Medulla oblongata (tissue), 1 donor: ENCODE measurements around the gene NEK6.
A peak's percentile ranks its signal among the peaks of the same experiment; 100 is the strongest.

ENCODE experiments used
- DNase-seq: peaks from one replicate; pipeline ENCODE4 v3.0.0-alpha.2; 2015; ENCODE audit errors: extremely low spot score

The NEK6 gene

GRCh38 chr9:124321416-124321815 lies 63.7 kb downstream of the NEK6 start:
- no peak for DNase-seq

- no peak for DNase-seq
Observed at GRCh38 chr9:124321935-124322334, 64.2 kb downstream of the NEK6 start.

DNA sequence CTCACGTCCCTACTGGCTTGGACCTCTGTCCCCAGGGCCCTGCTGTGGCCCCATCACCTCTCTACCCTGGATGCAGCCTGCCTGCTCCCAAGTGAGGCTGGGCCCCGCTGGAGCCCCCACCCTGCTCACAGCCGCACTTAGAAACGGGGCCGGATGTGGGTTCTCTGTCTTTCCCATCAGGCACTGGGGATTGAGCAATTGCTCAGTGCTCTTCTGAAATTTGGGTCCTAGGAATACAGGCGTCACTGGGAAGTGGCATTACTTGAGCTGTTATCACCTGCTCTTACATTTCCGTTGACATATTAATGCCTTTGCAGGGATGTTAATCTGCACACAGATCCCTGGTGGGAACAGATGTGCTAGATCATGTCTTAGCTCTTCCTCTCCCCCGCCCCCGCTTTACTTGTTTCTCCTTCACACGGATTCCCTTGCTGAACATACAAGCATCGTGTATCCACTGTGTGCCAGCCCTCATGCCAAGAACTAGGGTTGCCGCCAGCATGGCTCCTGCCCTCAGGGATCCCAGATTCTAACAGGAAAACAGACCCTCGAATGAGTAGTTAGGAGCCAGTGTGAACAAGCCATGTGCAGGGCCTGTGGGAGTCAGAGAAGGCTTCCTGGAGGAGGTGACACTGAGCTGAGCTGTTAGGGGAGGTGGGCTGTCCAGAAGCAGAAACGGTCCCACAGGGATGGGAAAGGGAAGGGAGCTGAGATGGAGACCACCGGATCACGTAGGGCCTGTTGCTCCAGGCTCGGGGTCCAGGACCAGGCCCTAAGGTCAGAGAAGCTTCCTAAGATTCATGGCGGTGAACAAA lies 65.1 kb downstream of the NEK6 start:
- no peak for DNase-seq

DNA sequence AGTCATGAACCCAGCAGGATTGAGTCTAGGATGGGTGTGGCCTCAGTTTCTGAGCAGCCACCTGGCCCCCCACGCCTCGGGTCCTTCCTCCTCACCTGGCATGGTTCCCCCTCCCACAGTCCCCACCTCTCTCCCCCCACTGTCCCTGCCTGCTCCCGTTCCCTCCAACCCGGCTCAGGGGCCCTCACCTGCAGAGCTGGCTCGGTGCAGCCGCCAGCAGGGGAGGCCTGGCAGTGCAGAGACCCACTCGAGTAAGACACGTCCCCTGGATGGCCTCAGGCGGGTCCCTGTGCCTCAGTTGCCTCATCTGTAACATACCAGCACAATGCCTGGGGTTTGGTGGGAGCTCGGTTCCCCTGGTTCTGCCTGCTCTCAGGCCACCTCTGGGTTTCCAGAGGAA lies 66.2 kb downstream of the NEK6 start:
- DNase-seq = no peak

DNA sequence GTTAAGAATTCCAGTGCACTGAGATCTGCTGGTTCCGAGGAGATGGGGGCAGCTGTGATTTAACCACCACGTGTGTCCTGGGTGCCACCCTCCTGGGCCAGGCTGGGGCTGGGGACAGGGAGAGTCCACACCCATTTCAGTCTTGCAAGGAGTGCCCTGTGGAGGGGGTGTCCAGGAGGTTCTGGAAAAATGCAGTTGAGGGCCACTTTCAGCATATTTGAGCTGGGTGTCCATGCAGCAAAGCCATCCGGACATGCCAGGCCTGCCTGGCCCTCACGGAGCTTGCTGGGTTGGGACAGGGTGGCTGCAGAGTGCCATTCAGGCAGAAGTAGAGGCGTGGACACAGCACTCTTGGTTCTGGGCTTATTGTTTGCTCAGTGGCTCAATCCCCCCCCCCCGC lies 68.1 kb downstream of the NEK6 start:
- DNase-seq = no peak

GRCh38 chr9:124326378-124326777 lies 68.6 kb downstream of the NEK6 start:
- no peak for DNase-seq

DNA sequence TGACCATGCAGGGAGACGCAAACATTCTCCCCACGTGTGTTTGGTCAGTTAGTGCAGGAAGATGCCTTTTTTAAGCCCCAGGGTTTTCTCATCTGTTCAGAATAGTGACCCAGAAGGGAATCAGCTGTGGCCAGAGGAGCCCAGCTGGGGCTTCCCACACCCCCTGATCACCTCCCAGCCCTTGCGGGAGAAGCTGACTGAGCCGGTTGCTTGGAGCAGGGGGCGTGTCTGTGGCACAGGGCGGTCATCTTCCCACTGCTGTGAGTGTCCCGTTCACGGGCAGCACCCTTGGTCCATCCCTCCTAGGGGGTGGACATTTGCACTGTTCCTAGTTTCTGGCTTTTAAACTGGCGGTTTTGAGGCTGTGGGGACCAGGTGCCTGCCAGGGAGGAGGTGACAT lies 69.7 kb downstream of the NEK6 start:
- DNase-seq = no peak

DNA sequence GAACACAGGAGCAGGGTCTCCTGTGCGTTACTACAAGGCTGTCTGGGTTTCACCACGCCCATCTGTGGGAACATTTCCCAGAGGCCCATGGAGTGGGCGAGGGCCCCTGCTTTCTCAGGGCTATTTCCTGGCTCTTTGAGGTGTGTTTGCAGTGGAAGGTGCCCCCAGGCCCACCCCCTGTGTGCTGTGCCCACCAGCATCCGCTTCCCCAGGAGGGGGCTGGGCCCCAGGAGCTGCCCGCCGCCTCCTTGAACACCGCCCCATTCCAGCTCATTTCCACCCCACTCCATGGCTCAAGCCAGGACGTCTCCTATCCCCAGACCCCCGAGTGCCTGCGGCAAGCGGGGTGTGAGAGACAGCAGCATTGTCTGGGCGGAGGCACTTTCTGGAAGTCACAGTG lies 70.5 kb downstream of the NEK6 start:
- DNase-seq = no peak

- DNase-seq = peak; percentile 72
Observed at GRCh38 chr9:124329206-124329792, 71.5 kb downstream of the NEK6 start.

DNA sequence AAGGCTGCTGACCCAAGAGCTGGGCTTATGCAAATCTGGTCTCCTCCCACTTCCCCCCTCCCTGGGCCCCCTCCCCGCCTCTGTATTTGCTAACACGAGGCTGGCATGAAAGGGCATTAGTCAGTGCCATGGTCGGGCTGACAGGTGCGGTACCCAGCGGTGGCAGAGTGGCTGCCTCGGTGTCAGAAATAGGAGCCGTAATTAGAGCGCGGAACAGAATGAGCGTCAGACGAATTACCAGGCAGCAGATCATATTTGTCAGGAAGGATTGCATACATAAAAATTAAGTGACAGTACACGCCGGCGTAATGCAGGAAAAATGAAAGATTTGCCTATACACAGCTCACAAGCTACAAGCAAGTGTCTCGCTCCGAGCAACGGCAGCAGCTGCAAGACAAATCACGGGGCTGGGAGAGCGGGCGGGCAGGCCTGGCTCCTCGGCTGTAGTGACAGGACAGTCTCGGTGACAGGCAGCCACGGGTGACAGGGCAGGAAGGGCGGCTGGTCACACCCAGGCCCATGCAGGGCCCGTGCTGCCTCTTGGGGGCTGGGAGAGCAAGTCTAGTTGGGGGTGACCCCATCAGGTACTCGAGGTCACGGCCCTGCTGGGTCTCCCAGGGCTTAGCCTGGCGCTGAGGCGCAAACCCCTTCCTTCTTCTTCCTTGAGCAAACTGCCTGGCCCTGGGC lies 72.4 kb downstream of the NEK6 start:
- DNase-seq = no peak

DNA sequence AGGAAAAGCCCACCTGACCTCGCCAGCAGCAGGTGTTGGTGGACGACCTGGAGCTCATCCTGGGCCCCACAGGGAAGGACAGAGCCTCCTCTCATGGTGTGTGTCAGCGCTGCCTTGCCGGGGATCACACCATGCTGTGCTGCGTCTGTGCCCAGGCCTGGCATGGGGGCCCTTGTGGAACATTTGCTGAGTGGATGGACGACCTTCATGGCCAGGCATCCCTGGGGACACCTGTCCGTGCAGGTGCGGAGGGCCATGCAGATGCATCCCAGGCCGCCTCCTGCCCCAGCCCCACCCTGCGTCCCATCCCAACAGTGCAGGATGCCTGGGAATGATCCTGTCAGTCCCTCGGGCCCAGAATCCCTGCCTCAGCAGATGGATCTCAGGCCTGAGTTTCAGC lies 73.8 kb downstream of the NEK6 start:
- DNase-seq = no peak

DNA sequence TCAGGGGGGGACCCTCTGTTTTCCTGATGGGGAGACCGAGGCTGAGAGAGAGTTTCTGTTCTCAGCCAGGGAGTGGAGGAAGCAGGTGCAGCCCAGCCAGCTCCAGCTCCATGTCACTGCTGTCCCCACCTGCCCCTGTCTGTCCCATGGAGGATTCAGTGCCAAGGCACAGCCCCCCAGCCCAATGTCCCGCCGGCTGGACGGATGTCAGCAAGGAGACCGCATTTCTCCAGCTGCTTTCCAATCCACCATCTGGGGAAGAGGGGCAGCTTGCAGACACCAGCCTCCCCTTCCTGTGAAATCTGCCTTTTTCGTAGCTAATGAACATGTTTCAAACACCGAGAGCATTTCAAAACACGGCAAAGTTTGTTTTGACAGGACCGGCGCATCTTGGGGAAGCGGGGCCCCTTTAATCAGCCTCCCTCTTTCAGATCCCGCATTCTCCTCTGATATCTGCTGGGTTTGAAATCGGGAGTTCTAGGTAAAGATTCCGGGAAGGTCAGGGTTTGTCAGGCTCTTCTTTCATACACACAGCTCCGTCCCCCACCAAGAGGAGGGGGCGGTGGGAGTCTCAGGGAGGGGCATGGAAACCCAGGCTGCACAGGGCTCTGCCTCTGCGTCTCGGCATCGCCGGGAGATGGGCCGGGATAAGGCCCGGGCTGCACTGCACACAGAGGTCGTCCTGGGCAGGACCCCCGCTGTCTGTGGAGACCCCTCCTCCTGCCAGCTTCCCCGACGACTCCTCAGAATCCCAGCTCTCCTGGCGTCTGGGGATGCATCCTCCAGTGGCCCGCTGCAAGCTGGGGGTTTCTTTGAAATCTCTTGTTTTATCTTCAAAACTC lies 74.8 kb downstream of the NEK6 start:
- DNase-seq = no peak

DNA sequence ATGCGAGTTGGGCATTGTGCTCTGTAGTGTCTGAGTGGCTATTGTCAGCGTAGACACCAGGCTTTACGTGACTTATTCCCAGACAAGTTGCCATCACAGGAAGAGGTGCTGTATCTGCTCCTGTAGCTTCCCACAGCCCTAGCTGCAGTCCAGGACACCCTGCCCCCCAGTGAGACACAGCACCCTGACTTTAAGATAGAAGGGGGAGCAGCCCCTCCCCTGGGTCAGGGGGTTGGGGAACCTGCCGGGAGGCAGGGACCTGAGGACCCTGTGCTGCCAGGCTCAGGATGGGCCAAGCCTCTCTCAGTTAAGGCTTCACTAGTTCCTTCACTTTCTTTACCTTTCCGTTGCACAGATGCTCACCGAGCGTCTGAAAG lies 75.4 kb downstream of the NEK6 start:
- no peak for DNase-seq

- DNase-seq = no peak
Observed at GRCh38 chr9:124334568-124335319, 77.0 kb downstream of the NEK6 start.

- no peak for DNase-seq
Observed at GRCh38 chr9:124335320-124335707, 77.6 kb downstream of the NEK6 start.

DNA sequence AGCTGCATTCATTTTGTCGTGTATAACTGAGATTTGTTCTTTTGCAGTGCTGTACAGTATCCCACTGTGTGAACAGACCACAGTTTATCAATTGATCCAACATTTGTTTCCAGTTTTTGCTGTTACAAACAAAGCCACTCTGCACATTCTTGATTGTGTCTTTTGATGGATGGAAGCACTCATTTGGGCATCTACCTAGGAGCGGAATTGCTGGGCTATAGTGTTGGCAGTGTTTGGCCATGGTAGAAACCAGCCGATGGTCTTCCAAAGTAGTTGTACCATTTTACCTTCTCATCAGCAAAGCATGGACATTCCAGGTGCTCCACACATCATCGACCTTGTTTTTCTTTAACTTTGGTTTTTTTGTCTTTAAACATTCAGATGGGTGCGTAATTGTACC lies 79.8 kb downstream of the NEK6 start:
- DNase-seq = no peak

DNA sequence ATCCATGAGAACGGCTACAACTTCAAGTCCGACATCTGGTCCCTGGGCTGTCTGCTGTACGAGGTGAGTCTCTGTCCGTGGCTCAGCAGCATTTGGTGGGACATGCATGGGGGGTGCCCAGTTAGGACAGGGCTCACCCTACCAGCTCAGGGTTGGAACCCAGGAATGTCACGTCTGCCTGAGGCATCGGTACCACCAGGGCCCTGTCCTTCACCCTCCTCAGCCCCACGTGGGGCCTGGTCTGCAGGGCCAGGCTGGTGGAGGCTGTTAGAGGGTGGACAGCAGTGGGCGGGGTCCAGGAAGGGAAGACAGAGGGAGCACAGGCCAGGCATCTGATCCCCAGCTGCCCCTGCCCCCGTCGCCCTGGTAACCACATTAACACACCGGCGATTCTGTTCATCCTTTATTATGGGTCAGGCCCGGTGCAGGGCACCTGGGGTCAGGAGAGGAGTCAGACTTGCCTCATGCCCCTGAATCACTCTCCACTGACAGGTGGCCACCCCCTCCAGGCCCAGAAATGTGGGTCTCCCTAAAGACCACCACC lies 81.9 kb downstream of the NEK6 start:
- no peak for DNase-seq

GRCh38 chr9:124340219-124341069 lies 82.7 kb downstream of the NEK6 start:
- no peak for DNase-seq

GRCh38 chr9:124341455-124342170 lies 83.9 kb downstream of the NEK6 start:
- no peak for DNase-seq

DNA sequence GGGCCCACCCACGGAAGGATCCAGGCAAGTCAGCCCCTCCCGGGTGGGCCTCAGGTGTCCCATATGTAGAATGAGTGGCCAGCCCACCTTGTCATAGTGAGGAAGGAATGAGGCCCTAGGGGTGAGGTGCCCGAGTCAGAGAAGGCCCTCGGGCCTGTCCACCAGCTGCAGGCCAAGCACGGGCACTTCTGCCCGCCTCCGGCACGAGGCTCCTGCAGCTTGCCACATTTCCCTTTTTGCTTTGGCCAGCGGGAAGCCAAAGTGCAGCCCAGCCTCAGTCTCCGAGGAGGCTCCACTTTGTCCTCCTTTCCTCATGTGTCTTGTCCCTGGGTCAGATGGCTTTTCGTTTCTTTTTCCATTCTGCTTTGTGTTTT lies 84.6 kb downstream of the NEK6 start:
- DNase-seq = no peak
